Smooth muscle cell (in vitro differentiated cells): ENCODE measurements around the gene GFER. TPM values are rescaled to one million over a fixed set of nuclear protein-coding genes. Genes with fewer than 3 reads are reported as not detected.

Experiments used
- DNase-seq: peaks from one replicate; lab custom pipeline; 2025; ENCODE audit not compliant: unreplicated experiment; lab: John Stamatoyannopoulos, UW
- H2AFZ ChIP-seq: fragments of 200-600 bp; sonication (generic); 2 replicates; pipeline ENCODE4 v1.6.0; 2016; ENCODE audit warnings: antibody characterized with exemption, low read depth, mild to moderate bottlenecking
- H3F3A ChIP-seq: fragments of 200-600 bp; sonication (generic); 2 replicates; pipeline ENCODE4 v1.6.0; 2017; ENCODE audit warnings: antibody characterized with exemption, low read depth
- H3K27ac ChIP-seq: fragments of 200-600 bp; sonication (generic); 2 replicates; pipeline ENCODE4 v1.5.1; 2016; ENCODE audit warnings: low read depth, mild to moderate bottlenecking
- H3K27me3 ChIP-seq: fragments of 200-600 bp; sonication (generic); 2 replicates; pipeline ENCODE4 v1.6.1; 2016; ENCODE audit warnings: low read depth, mild to moderate bottlenecking
- H3K36me3 ChIP-seq: fragments of 200-600 bp; sonication (generic); 2 replicates; pipeline ENCODE4 v1.5.1; 2016; ENCODE audit warnings: low read depth
- H3K4me1 ChIP-seq: fragments of 200-600 bp; sonication (generic); 2 replicates; pipeline ENCODE4 v1.5.1; 2016; ENCODE audit warnings: low read depth
- H3K4me2 ChIP-seq: fragments of 200-600 bp; sonication (generic); 2 replicates; pipeline ENCODE4 v1.6.0; 2016; ENCODE audit warnings: mild to moderate bottlenecking
- H3K4me3 ChIP-seq: fragments of 200-600 bp; sonication (generic); 2 replicates; pipeline ENCODE4 v1.5.1; 2016; ENCODE audit warnings: mild to moderate bottlenecking
- H3K79me2 ChIP-seq: fragments of 200-600 bp; sonication (generic); 2 replicates; pipeline ENCODE4 v1.6.0; 2016; ENCODE audit warnings: low read depth, mild to moderate bottlenecking
- H3K9ac ChIP-seq: fragments of 200-600 bp; sonication (generic); 2 replicates; pipeline ENCODE4 v1.6.0; 2016; ENCODE audit warnings: low read depth
- H3K9me3 ChIP-seq: fragments of 200-600 bp; sonication (generic); replicated peaks from 2 replicates; pipeline ENCODE4 v1.5.1; 2016; ENCODE audit warnings: low read depth
- H4K20me1 ChIP-seq: fragments of 200-600 bp; sonication (generic); 2 replicates; pipeline ENCODE4 v1.6.0; 2016; ENCODE audit warnings: low read depth
- WGBS: methylation state at CpG from one replicate; pipeline ENCODE4 v1.1.7; 2016; ENCODE audit warnings: low lambda C conversion rate; 5-methylcytosine and 5-hydroxymethylcytosine counted together
- polyA plus RNA-seq: library from polyadenylated mRNA; unstranded; fragments of >200 nt; fragmentation: Nextera tagmentation; extraction: Ambion mirVana; gene quantifications from 2 replicates; pipeline ENCODE4 v1.2.1, GENCODE V29; 2016
- total RNA-seq: library from RNA; depleted of rRNA; stranded (reverse); fragments of >200 nt; gene quantifications from 2 replicates; pipeline ENCODE4 v1.2.3, GENCODE V29; 2014
- TF ChIP-seq, protein P1 (sequence below): fragments of 200-600 bp; sonication (generic); IDR thresholded peaks from 2 replicates; pipeline ENCODE4 v1.5.1; 2017; ENCODE audit warnings: borderline replicate concordance, mild to moderate bottlenecking, antibody characterized with exemption; ENCODE audit not compliant: insufficient read depth, poor library complexity, severe bottlenecking

The GFER gene
- total and polyA plus RNA-seq, 2 experiments from 2014 or later = 15.1 to 41.2 TPM

DNA sequence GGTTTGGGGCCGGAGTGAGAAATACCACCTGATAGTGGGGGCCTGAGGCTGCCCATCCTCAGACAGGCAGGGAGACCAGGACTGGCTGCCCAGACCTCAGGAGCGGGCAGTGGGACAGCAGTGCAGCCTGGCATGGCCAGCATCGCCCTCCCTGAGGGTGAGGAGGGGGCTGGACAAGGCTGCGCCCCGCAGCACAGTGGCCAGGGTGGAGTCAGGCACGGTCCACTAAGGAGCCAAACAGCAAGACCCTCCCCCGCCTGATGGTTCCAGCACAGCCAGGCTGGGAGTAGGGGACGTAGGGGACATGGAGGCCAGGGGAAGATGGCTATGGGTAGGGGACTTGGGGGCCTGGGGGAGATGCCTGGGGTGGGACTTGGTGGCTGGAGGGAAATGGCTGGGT, 22.3 kb downstream of the GFER start:
- WGBS = 98% methylated on average over 7 of the region's 8 CpGs

DNA sequence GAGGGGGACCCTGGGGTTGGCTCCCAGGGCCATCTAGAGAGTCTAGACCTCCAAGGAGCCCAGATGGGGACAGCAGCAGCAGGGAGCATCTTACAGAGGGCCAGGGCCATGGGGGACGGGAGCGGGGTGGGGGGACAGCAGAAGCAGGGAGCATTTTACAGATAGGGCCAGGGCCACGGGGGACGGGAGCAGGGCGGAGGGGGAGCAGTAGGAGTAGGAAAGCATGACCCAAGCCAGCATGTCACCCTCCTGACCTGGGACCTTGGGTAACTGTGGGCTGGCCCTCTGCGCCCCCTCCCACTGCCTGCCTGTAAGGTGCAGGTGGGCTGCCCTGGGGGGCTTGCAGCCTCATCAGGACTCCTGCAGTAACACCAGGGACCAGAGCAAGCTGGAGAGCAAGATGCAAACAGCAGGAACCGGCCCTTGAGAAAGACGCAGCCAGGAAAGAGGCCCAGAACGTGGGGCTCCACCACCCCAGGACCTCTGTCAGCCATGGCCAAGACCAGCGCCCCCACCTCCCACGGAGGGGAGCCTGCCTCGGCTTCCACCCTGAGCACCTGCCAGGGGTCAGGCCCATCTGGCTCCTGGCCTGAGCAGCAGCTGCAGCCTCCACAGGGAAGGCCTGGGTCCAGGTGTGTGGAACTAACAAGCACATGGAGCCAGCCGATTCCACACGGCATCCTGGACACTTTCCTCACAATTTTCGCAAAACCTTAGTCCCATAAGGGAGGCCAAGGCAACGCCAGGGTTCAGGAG, 23.3 kb downstream of the GFER start:
- Histone ChIP-seq H3K9ac (no peak overlapping the region), H3K79me2 (peaks cover 62% of the 10 kb centered on the region), H3K9me3 (no peaks in the 10 kb centered on the region), H3K4me2 (peak overlapping the region; percentile 90), H3K4me1 (peaks cover 27% of the 10 kb centered on the region), H2AFZ (no peak overlapping the region), H3F3A (no peaks in the 10 kb centered on the region), H3K27me3 (no peaks in the 10 kb centered on the region), H4K20me1 (peaks cover 69% of the 10 kb centered on the region), H3K4me3 (no peak overlapping the region), H3K36me3 (no peaks in the 10 kb centered on the region), H3K27ac (no peak overlapping the region)
- no peak for DNase-seq
- WGBS = 94% methylated on average over 14 of the region's 16 CpGs
- TF ChIP-seq, protein P1, sequence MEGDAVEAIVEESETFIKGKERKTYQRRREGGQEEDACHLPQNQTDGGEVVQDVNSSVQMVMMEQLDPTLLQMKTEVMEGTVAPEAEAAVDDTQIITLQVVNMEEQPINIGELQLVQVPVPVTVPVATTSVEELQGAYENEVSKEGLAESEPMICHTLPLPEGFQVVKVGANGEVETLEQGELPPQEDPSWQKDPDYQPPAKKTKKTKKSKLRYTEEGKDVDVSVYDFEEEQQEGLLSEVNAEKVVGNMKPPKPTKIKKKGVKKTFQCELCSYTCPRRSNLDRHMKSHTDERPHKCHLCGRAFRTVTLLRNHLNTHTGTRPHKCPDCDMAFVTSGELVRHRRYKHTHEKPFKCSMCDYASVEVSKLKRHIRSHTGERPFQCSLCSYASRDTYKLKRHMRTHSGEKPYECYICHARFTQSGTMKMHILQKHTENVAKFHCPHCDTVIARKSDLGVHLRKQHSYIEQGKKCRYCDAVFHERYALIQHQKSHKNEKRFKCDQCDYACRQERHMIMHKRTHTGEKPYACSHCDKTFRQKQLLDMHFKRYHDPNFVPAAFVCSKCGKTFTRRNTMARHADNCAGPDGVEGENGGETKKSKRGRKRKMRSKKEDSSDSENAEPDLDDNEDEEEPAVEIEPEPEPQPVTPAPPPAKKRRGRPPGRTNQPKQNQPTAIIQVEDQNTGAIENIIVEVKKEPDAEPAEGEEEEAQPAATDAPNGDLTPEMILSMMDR = no peak

More for the DNA sequence above, 22.3 kb downstream of the GFER start:
- no peak overlapping the region for H3K4me3 ChIP-seq
- H4K20me1 ChIP-seq = peaks cover 76% of the 10 kb centered on the region
- H3K9ac ChIP-seq = no peak overlapping the region
- H2AFZ ChIP-seq = no peak overlapping the region
- no peaks in the 10 kb centered on the region for H3K36me3 ChIP-seq
- peaks cover 66% of the 10 kb centered on the region for H3K79me2 ChIP-seq
- H3K27me3 ChIP-seq = no peaks in the 10 kb centered on the region
- H3K4me2 ChIP-seq = no peak overlapping the region
- peaks cover 27% of the 10 kb centered on the region for H3K4me1 ChIP-seq
- no peaks in the 10 kb centered on the region for H3K9me3 ChIP-seq
- TF ChIP-seq, protein P1 = no peak
- DNase-seq = no peak
- no peaks in the 10 kb centered on the region for H3F3A ChIP-seq
- no peak overlapping the region for H3K27ac ChIP-seq

DNA sequence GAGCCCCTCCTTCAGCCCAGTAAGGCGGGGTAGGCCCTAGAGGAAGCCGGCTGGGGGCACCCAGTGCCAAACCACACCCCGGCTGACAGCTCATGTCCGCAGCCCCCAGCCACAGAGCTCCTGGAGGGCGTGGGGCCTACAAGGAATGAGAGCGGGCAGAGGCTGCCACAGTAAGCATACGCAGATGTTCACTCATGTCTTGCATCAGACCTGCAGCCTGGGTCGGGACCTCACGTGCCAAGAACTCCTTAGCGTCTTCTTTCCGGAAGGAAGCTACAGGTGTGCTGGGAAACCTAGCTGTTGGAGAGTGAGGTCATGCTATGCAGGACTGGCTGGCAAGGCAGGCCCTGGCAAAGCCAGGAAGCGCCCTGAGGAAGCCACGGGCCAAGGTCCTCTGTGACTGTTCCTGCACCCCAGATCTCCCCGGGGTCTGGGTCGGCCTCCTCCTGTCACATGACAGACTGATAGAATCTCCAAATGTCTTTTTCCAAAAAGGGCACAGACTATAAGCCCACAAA, 24.1 kb downstream of the GFER start:
- H4K20me1 ChIP-seq = peaks cover 62% of the 10 kb centered on the region
- no peaks in the 10 kb centered on the region for H3F3A ChIP-seq
- peak overlapping the region; percentile 90 for H3K4me2 ChIP-seq
- peaks cover 27% of the 10 kb centered on the region for H3K4me1 ChIP-seq
- H3K36me3 ChIP-seq = no peaks in the 10 kb centered on the region
- WGBS = 84% methylated on average over 15 of the region's 15 CpGs
- H3K9me3 ChIP-seq = no peaks in the 10 kb centered on the region
- H3K27ac ChIP-seq = peak overlapping the region; percentile 79
- DNase-seq = no peak
- TF ChIP-seq, protein P1 = no peak
- H3K27me3 ChIP-seq = no peaks in the 10 kb centered on the region
- H2AFZ ChIP-seq = no peak overlapping the region
- peaks cover 62% of the 10 kb centered on the region for H3K79me2 ChIP-seq
- peak overlapping the region; percentile 88 for H3K9ac ChIP-seq
- peak overlapping the region; percentile 98 for H3K4me3 ChIP-seq
